Fibroblast of peridontal ligament (primary cell): Measurements from ENCODE around the gene VSNL1.

Experiments
- DNase-seq: peaks from one replicate; pipeline ENCODE4 v3.0.0-alpha.2; 2010; ENCODE audit errors: extremely low read depth

The VSNL1 gene

DNA sequence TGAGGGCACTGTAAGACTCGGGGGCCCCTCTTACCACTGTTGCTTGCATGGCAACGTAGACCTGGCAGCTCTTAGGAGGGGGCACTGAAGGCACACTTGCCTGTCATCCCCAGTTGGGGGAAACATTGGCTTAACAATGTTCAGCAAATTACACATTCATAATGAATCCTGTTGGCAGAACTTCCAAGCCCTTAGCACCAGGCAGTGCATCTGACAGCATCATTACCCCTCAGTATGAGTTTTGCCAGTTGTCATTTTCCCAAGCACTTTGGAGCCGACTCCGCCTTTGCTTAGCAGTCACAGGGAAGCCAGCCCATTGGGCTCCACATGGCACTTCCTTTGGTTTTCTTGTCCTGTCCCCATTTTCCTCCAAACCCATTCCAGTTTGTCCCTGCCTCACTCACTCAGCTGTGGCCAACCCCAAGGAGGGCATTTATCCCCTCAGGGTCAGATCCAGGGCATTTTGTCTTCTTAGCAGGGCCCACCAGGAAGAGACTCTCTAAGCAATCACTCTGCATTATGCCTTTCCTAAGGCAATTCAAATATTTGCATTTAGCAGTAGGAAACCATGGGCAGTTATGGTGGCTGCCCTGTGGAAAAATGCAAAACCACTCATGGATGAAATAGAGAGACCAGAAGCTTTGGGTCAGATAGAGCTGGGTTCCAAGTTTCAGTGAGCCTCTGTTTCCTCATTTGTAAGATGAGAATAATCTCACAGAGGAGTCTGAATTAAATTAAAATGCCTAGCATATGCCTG is 73.9 kb downstream of the VSNL1 start:
- DNase-seq = no peak

DNA sequence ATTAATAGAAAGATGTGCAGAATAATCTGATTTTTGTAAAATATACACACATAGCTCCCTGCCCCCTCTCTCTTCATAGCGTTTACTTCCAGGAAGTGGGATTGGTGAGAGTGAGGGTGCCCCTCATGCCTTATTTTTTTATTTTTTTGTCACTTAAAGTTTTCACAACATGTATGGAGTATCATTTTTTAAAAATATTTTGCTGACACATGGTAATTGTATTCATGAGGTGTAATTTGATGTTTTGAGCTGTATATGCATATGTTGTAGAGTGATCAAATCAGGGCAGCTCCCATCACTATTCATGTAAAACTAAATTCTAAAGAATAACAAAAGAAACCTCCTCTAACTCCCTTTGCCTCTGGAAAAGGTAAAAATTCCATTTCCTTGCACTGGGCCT is 74.7 kb downstream of the VSNL1 start:
- DNase-seq = no peak

DNA sequence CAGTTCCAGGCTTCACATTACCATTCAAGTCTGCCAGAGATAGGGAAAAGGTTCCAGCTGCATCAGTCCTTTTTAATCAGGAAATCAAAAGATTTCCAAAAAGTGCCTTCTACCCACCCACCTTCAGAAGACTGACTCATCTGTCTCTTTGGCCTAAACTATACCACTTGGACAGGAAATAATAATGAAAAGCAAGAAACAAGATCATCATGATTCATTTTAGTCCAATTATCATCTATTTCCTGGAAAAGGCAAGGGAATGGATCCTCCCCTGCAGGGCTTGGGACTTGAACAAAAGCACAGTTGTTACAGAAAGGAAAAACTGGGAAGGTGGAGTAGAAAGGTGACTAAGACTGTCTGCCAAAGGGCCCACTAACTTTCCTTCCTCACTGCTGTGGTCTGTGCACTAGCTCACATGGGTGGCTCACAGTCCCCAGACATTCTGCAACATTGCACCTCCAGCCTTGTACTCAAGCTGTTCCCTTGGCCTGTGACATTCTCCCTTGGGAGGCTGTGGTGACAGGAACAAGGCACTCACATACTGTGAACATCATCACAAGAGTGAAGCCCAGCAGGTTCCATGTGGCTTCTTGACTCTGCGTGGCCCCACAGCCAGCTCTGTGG is 75.3 kb downstream of the VSNL1 start:
- DNase-seq = peak; percentile 74

DNA sequence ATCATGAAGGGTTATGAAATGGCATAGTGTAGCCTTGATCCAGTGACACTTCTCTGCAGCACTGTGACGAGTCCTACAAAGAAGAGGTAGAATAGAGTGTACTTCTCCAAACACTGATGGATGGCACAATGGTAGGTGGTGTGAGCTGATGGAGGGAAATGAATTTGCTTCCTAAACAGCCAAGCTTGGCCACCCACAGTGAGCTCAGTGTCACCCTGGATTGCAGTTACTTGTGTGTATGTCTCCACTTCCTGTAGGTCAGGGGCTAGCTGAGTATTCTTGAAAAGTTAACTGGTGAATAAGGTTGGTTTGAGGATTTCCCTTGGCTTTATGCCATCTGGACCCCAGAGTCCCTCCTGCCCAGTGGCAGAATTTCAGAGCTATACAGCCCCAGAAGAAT is 75.9 kb downstream of the VSNL1 start:
- DNase-seq = no peak

DNA sequence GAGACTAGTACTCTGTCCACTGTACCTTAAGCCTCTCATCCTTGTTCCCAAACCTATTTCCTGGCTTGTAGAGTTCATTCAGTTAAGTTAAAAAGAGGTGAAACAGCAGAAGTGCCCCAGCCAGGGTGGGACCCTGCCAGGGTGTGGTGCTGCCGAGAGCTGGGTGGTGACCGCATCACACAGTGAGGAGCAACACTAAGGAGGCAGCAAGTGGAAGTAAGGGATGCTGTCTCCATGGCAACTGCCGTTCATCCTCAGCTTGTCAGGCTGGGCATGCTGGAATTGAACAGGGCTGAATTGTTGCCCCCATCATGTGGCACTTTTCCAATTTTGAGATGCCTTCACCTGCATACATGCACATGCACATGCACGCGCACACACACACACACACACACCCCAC is 77.0 kb downstream of the VSNL1 start:
- DNase-seq = no peak

DNA sequence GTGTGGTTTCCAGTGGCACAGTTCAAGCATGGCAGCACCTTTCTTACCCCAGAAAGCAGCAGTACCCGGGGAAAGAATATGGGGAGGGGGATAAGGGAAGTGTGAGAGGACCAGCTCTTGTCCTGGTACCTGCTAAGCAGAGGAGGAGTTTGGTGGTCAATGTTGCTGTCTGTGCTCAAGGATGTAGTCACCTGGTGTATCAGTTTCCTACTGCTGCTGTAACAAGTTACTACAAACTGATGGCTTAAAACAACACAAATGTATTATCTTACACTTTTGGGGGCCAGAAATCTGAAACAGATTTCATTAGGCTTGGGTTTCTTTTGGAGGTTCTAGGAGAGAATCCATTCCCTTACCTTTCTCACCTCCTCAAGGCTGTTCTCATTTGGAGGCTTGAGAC is 77.5 kb downstream of the VSNL1 start:
- DNase-seq = no peak

DNA sequence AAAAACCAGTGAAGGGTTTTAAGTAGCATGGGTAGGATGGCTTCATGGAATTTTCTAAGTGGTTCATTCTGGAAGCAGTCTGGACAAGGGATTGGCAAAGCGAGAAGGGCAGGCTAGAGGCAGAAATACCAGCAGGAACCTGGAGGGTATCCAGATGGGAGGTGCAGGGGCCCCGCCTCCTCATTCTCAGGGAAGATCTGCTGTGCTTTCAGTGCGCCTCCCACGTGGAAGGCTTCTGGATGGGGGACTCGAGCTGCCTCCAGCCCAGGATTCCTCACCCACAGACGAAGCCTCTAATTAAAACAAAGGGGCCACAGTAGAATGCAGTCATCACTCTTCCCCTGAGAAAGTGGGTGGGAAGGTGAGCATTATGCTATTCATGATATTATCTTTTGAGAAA is 79.8 kb downstream of the VSNL1 start:
- DNase-seq = peak; percentile 42

DNA sequence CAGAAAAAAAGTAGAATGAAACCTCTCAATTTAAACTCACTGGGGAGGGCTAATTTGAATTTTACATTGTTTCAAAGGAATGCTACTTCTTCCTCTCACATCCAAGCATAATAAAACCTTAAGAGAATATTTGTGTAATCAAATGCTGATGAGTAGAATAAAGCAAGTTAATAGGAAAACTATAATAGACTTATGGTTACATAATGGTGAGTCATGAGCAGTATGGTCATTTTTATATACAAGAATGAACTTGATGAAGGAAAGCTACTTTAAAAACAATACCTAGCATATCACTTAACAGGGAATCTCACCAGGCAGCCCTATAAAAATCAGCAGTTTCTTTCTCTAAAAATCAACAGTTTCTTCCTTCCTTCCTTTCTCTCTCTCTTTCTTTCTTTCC is 80.3 kb downstream of the VSNL1 start:
- DNase-seq = peak; percentile 73

DNA sequence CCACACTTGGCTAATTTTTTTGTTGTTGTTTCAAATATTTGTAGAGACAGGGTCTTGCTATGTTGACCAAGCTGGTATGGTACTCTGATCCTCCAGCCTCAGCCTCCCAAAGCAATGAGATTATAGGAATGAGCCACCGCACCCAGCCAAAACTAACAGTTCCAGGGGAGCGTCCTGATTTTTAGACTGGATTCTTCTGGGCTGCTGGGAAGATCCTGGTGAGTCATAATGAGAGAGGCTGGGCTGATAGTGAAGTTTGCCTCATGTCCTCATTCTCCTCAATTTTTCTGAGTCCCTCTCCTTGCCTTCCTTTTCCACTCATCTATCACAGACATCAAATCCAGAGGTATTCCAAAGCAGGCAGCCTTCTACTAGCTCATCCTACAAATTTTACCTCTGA is 81.3 kb downstream of the VSNL1 start:
- DNase-seq = peak; percentile 63

DNA sequence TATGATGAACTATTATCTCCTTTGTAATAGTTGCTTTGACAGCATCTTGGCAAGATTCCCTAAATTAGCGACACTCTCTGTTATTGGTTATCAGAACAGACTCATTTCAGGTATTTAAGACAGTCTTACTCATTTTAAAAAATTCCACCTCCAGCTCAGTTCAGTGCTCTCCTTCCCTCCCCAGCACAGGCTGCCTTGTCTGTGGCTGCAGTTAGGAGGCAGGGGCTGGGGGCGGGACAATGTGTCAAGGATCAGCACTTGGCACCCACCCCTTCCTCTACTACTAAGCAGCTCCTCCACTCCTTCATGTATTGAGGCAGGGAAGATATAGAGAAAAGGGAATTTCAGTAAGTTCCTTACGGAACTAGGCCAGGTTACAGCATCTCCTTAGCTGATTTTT is 85.0 kb downstream of the VSNL1 start:
- DNase-seq = no peak

DNA sequence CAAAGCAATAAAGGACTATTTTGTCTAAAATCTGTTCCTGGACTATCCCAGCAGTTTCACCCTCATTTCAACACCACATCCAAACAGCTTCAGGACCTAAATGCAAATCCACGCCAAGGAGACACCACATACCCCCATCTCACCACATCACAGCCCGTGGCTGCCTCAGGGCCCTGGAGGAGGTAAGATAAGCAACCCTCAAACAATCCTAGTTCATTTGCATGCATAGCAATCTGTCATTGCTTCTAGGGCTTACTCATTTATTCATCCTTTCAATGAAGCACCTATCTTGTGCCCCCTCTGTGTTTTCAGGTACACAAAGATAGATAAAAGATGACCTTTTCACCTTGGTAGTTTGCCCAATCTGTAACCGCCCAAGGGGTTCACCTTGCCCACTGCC is 86.5 kb downstream of the VSNL1 start:
- DNase-seq = no peak

DNA sequence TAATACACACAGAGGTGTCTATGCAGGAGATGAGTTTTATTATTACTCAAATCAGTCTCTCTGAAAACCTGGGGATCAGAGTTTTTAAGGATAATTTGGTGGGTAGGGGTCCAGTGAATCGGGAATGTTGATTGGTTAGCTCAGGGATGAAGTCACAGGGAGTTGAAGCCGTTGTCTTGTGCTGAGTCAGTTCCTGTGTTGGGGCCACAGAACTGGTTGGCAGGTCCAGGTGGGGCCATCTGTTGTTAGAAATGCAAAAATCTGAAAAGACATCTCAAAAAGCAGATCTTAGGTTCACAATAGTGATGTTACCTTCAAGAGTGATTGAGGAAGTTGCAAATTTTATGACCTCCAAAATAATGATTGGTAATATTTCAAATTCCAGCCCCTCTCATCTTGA is 86.9 kb downstream of the VSNL1 start:
- DNase-seq = no peak

DNA sequence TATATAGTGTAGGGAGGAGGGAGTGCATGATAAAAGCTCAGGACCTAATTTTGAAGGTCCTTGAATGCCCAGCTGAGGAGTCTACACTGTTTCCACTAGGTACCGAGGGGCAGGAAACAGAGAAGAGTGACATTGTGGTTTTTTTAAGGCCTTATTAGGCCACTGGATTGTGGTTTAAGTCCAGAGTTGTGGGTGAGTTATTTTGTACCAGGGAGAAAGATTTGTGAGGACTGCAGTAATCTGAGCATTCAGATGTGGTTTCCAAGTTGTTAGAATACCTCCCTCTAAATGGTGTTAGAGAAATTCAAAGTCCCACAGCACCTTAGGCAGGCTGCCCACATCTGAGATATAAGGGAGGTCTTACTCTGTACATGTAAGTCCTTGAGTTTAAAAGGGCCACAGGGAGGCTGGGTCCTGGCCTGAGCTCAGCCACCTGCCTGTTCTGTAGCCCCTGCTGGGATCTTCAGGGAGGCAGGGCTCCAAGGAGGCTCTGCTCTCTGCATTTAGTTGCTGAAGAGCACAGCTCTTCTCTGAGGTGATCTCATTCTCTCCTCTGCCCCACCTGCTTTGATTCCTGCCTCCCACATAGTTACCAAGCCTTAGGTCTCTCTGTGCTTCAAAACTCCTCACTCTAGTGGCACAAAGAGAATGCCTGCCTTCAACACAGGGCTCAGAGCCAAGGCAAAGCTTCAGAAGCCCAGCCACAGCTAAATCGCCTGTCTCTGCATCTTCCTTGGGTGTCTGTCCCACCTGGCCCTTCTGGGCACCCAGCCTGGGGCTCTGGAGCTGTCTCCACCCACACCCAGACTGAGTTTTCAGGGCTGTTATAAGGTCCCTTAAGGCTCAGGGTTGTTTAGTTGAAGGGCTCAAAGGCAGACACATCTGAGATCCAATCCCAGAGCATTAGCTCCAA is 88.1 kb downstream of the VSNL1 start:
- no peak for DNase-seq

DNA sequence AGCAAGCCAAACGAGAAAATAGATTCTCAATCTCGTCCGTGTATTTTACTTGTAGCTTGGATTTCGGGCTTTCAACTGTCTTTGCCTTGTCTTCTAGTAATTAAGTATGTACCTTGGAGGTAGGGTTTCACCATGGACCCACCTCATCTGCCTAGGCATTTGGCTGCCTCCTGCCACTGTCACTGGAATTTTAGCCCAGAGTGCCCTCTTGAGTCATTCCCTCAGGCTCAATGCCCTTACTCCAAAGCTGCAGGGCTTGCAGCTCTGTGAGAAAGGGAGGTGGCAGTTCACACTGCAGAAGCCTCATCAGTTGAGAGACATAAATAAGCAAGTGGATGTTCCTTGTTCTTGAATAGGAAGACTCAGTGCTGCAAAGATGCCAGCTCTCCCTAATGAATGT is 89.6 kb downstream of the VSNL1 start:
- DNase-seq = no peak

DNA sequence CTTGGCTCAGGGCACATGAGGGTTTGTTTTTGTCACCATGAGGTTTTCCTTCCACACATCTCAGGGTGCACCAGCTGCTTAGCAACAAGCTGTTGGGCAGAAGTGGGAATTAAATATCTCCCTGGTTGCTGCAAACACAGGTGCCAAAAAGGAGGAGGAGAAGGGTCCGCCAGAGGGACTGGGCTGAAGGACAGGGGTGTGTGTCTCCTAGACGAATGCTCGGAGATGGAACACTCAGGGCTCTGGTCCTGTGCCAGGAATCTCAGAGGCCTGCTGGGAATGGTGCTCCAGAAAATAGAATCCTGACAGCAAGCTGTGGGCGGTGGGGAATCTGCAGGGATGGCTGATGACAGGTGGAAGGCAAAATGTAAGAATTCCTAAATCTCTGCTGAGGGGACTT is 94.5 kb downstream of the VSNL1 start:
- DNase-seq = no peak

DNA sequence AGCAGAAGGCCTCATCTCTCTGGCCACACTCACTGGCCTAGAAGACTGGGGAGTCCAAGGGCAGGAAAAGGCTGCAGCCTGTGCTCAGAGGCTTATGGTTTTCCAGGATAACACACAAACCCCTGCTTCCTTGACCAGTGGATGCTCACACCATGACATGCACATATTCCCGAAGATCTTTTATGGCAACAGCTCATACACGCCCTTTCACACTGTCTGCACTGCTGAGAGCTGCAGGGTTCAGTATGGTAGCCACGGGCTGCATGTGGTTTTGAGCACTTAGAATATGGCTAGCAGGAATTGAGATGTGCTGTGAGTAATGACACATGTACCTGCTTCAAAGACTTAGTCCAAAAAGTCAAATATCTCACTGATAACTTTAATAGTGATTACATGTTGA is 95.8 kb downstream of the VSNL1 start:
- DNase-seq = no peak

DNA sequence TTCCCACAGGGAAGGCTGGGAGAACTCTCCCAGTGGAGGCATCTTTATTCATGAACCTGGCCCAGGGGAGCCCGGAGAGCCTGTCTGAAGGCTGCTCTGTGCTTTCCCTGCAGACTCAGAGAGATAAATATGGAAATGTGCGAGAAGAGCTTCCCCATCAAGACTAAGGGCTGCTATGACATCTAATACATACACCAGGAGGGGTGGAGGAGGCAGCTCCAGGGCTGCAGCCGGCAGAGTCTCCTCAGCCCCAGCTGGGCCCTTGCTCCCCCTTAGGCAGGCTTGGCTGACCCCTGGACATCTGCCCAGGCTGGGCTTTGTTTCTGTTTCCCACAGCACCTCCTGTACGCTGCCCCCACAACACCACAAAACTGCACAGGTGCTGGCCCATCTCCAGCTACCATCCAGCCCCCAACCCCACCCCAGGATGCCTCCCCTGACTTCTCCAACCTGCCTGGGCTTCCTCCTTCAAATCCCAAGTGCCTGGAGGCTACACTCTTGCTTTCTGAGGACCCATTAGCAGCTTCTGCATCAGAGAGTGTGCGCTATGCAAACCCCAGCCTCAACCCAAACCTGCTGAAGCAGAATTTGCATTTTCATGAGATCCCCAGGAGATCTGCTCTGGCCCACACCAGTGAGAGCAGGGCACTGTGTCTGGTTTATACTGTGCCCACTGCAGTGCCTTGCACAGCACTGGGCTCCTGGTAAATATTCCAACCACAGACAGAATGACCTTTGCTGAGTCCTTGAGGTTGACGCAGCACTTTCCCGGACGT is 96.8 kb downstream of the VSNL1 start:
- DNase-seq = no peak

DNA sequence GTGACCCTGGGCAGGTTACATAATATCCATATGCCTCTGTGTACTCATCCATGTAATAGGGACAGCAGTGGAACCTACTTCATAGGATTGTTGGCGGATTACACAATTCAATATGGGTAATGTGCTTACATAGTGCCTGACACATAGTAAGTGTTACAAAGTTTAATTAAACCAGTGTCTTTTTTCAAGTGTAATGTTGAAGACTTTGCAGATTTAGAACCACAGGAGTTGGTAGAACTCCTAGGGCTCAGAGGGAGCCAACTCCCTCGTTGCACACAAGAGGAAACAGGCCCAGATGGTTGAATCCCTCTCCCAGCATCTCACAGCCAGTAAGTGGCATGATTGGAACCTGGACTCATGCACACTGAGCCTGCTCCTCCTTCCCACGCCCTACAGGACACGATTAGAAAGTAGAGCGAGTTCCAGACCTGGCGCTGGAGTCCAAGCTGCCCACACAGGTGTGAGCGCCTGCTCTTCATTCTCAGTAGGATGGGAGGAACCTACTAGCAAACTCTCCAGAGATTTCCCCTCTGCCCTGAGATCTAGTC is 97.8 kb downstream of the VSNL1 start:
- no peak for DNase-seq

DNA sequence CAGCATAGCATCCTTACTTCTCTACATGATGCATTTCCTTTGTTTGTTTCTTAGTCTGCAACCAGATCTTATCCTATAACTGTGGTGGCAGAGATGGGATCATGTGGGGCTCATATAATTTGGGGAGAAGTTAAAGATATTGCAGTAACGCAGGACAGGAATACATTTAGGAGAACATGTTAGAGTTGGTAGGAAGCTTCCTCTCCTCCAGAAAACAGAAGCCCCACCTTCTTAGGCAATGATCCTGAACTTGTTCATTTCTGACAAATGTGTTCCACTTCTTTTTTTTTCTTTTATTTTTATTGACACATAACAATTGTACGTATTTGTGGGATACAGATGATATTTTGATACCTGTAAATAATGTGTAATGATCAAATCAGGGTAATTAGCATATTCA is 99.9 kb downstream of the VSNL1 start:
- no peak for DNase-seq

DNA sequence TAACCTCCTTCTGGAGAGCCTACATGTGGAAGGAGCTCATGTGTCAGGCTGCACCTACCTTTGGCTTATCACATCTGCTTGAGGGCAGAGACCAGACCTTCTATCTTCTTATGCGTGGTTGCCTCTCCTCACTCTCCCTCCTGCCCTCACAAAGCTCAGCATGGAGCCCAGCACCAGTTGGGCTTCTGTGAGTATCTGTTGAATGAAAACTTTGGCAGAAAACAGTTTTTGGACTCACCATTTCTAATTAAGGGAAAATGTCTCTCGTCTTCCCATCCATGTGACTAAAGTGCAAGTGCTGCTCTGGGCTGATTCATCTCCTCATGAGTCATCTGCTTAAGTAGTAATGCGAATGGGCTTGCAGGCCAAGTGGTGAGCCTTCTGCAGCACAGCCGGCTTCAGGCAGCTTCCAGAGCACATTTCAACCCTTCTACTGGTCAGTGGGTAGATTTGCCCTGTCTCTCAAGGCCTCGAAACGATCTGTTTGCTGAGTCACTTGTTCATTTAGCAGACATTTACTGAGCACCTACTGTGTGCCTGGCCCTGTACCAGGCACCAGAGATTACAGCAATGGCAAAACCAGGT is 102.6 kb downstream of the VSNL1 start:
- peak; percentile 95 for DNase-seq

DNA sequence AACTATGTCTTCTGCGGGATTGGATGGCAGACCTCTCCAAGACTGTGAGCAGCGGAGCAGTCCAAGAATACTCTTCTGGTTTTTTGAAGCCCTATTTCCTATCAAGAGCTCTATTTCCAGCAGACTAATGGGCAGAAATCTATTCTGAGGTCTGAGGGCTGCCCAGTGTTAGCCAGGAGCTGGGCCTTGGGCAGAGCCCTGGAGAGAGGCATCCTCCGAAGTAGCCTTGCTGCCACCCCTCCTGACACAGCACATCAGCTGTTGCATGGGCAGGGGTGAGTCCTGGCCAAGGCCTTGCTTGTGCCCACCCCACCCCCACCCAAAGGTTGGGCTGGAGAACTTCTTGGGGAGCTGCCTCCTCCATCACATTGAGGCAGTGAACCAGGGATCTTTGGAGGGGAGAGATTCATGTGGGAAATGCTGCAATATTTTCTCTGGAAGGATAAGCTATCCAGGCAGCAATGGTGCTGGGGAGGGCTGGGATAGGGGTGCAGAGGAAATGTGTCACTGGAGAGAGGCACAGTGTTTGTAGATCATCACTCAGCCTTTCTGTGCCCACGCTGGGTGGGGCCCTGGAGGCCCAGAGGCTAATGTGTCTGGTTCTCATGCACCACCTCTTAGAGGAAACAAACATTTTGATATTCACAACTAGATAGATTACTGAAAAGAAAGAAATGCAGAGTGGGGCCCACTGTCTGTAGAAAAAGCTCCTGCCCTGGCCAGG is 104.7 kb downstream of the VSNL1 start:
- no peak for DNase-seq
